GM12878 (cell line): ENCODE data around the gene PRKN. TPM values are rescaled to one million over a fixed set of nuclear protein-coding genes. Genes with fewer than 3 reads are reported as not detected.

Source experiments
- ATAC-seq: fragments of 200-7000 bp; cut with Tn5 transposase; 3 replicates; pipeline ENCODE4 v1.9.1; 2020; ENCODE audit warnings: mild to moderate bottlenecking, moderate library complexity
- BruUV-seq: library from RNA; stranded (reverse); fragments of 400-500 nt; replicated peaks from 2 replicates; lab custom pipeline; 2021; lab: Mats Ljungman, UMichigan
- CTCF ChIA-PET: fragments of 300-600 bp; sonication (Branson Sonifier 250); formaldehyde crosslinking; extraction: SDS; loops from one replicate; lab custom pipeline; 2021; ENCODE audit warnings: inconsistent platforms; lab: Yijun Ruan, JAX
- POLR2A ChIA-PET: fragments of 350-600 bp; formaldehyde crosslinking; extraction: SDS; loops from one replicate; lab custom pipeline; 2021; ENCODE audit warnings: inconsistent platforms; lab: Charles Lee
- RAD21 ChIA-PET: fragments of 300-600 bp; sonication (Branson Sonifier 250); formaldehyde crosslinking; loops from one replicate; lab custom pipeline; 2023; ENCODE audit warnings: antibody characterized with exemption; ENCODE audit not compliant: unreplicated experiment; lab: Charles Lee
- SMC1A ChIA-PET: fragments of 300-600 bp; sonication (Branson Sonifier 250); formaldehyde crosslinking; loops from one replicate; lab custom pipeline; 2023; ENCODE audit not compliant: unreplicated experiment, uncharacterized antibody; lab: Charles Lee
- DNase-seq: peaks from one replicate; pipeline ENCODE4 v3.0.0-alpha.2; 2011; ENCODE audit warnings: low read depth, low spot score
- FAIRE-seq: peaks from 3 replicates; lab custom pipeline; 2011; peaks lifted over from hg19 to GRCh38; lab: Jason Lieb, UNC
- H2AFZ ChIP-seq: 2 replicates; pipeline ENCODE4 v1.6.0; 2011; ENCODE audit warnings: low read depth, low read length, control low read depth; ENCODE audit not compliant: control insufficient read depth
- H3K27ac ChIP-seq: 2 replicates; pipeline ENCODE4 v1.5.1; 2011; ENCODE audit warnings: control low read depth; ENCODE audit not compliant: control insufficient read depth, insufficient read depth
- H3K27me3 ChIP-seq, 2 experiments: replicated peaks in 1 of 2; 2 replicates each; pipeline versions ENCODE4 v1.6.0 to v1.6.1; 2011; ENCODE audit warnings: low read length in 1 of 2; ENCODE audit not compliant: control insufficient read depth in 2 of 2, insufficient read depth in 2 of 2
- H3K36me3 ChIP-seq, 2 experiments: 2 replicates each; pipeline ENCODE4 v1.5.1; 2011; ENCODE audit warnings: low read length in 1 of 2; ENCODE audit not compliant: control insufficient read depth in 2 of 2, insufficient read depth in 2 of 2
- H3K4me1 ChIP-seq: 2 replicates; pipeline ENCODE4 v1.6.1; 2011; ENCODE audit warnings: mild to moderate bottlenecking, low read length, moderate library complexity, mixed read lengths; ENCODE audit not compliant: control insufficient read depth, insufficient read depth
- H3K4me2 ChIP-seq: 2 replicates; pipeline ENCODE4 v1.6.0; 2011; ENCODE audit warnings: control low read depth; ENCODE audit not compliant: control insufficient read depth, insufficient read depth
- H3K4me3 ChIP-seq: fragments of 200-600 bp; sonication (generic); 2 replicates; pipeline ENCODE4 v1.5.1; 2016
- H3K79me2 ChIP-seq: 2 replicates; pipeline ENCODE4 v1.6.0; 2011; ENCODE audit warnings: low read length; ENCODE audit not compliant: control insufficient read depth, insufficient read depth
- H3K9ac ChIP-seq: 2 replicates; pipeline ENCODE4 v1.8.0; 2011; ENCODE audit warnings: low read length, control low read depth, mixed read lengths; ENCODE audit not compliant: control insufficient read depth, insufficient read depth
- H3K9me3 ChIP-seq: replicated peaks from 3 replicates; pipeline ENCODE4 v1.5.1; 2011; ENCODE audit warnings: mild to moderate bottlenecking, low read length; ENCODE audit not compliant: control insufficient read depth, insufficient read depth
- H4K20me1 ChIP-seq: 2 replicates; pipeline ENCODE4 v1.6.0; 2011; ENCODE audit not compliant: control insufficient read depth, insufficient read depth
- CHD2 ChIP-seq: IDR thresholded peaks from 2 replicates; pipeline ENCODE4 v1.6.1; 2011; ENCODE audit warnings: low read depth, low read length, improper control_type of control experiment, borderline replicate concordance
- CUX1 ChIP-seq: IDR thresholded peaks from 2 replicates; pipeline ENCODE4 v1.6.1; 2012; ENCODE audit warnings: improper control_type of control experiment, low read depth, low read length; ENCODE audit not compliant: insufficient replicate concordance
- MEF2A ChIP-seq: IDR thresholded peaks from 2 replicates; pipeline ENCODE4 v1.6.1; 2011; ENCODE audit warnings: low read depth, mild to moderate bottlenecking, low read length, moderate library complexity; ENCODE audit not compliant: insufficient read depth
- ZNF207 ChIP-seq: fragments of 450-650 bp; IDR thresholded peaks from 2 replicates; pipeline ENCODE4 v1.6.1; 2014; ENCODE audit warnings: antibody characterized with exemption, mild to moderate bottlenecking, borderline replicate concordance
- in situ Hi-C: fragments of 300-500 bp; cut with MboI; formaldehyde crosslinking; loops from 9 replicates; pipeline ENCODE4 v1.14.3; 2018; ENCODE audit warnings: mixed read lengths
- intact Hi-C: fragments of 100-400 bp; cut with micrococcal nuclease; formaldehyde crosslinking; loops from one replicate; pipeline ENCODE4 v1.14.2; 2022; ENCODE audit not compliant: unreplicated experiment
- polyA plus RNA-seq, 11 experiments: library from polyadenylated mRNA; depleted of rRNA in 4 of 11; unstranded in 6 of 11; stranded (reverse) in 5 of 11; fragments of >200 nt; fragmentation: Nextera tagmentation in 4 of 11; fragmentation: Illumina TruSeq in 1 of 11; extraction: Ambion mirVana in 4 of 11; extraction: Trizol in 1 of 11; gene quantifications; 1 replicate in 1 of 11; 2 replicates in 10 of 11; pipeline versions ENCODE4 v1.2.1 to v1.2.3, GENCODE V29; 2011 to 2016; ENCODE audit warnings: inconsistent platforms in 2 of 11, missing spikeins in 2 of 11, low read depth in 1 of 11
- total RNA-seq, 4 experiments: library from RNA; depleted of rRNA in 3 of 4; stranded (reverse); fragments of >200 nt in 3 of 4; fragmentation: Illumina TruSeq in 1 of 4; extraction: Trizol in 1 of 4; gene quantifications; 2 replicates each; pipeline versions ENCODE4 v1.2.1 to v1.2.3, GENCODE V29; 2013 to 2021

PRKN gene
- total and polyA plus RNA-seq, 10 of the 15 experiments (the other 5 are each of a cell fraction or from before 2014, with no cell fraction given): 0.06 to 0.09 TPM; not detected in 8

- Histone ChIP-seq H3K4me1 (no peaks in the 10 kb centered on the region), H3K79me2 (no peaks in the 10 kb centered on the region), H3K4me2 (no peak overlapping the region), H2AFZ (no peak overlapping the region), H3K9me3 (no peaks in the 10 kb centered on the region), H3K9ac (no peak overlapping the region), H3K4me3 (no peak overlapping the region), H3K27me3 (no peaks in the 10 kb centered on the region), H3K27ac (no peak overlapping the region), H4K20me1 (no peaks in the 10 kb centered on the region), H3K36me3 (no peaks in the 10 kb centered on the region)
- CTCF ChIA-PET: no interaction called here
- BruUV-seq: no TSS peak
- no peak for DNase-seq
- RAD21 ChIA-PET: no interaction called here
- in situ Hi-C loops: no loop called here
- POLR2A ChIA-PET: no interaction called here
- TF ChIP-seq CUX1 (no peak), CHD2 (no peak), ZNF207 (no peak), MEF2A (no peak)
- intact Hi-C loops: no loop called here
- no peak for ATAC-seq
- SMC1A ChIA-PET: no interaction called here
- no peak for FAIRE-seq
Measured at GRCh38 chr6:162772466-162772865, 44.9 kb upstream of the PRKN start.
